Large intestine (tissue), 3 donors: ENCODE data around the gene TMPRSS11A. TPM values are rescaled to one million over a fixed set of nuclear protein-coding genes. Genes with fewer than 3 reads are reported as not detected.

Experiments
- DNase-seq, 2 donors: peaks; one replicate each; pipeline versions ENCODE4 v3.0.0 to v3.0.0-alpha.2; 2013
- H3K27ac ChIP-seq: one replicate; pipeline ENCODE4 v1.5.1; 2013; ENCODE audit warnings: low read length
- H3K27me3 ChIP-seq: 2 replicates; pipeline ENCODE4 v1.6.1; 2013; ENCODE audit warnings: low read length; ENCODE audit not compliant: control insufficient read depth, insufficient read depth
- H3K36me3 ChIP-seq: 2 replicates; pipeline ENCODE4 v1.6.1; 2013; ENCODE audit warnings: low read length; ENCODE audit not compliant: control insufficient read depth, insufficient read depth
- H3K4me1 ChIP-seq: one replicate; pipeline ENCODE4 v1.6.1; 2013; ENCODE audit warnings: low read length; ENCODE audit not compliant: control insufficient read depth, insufficient read depth
- H3K4me3 ChIP-seq: one replicate; pipeline ENCODE4 v1.5.1; 2013; ENCODE audit warnings: low read length
- H3K9me3 ChIP-seq: one replicate; pipeline ENCODE4 v1.6.1; 2013; ENCODE audit warnings: mild to moderate bottlenecking, low read depth, low read length, moderate library complexity; ENCODE audit not compliant: control insufficient read depth
- WGBS: methylation state at CpG from one replicate; pipeline ENCODE4 v1.1.5; 2013; ENCODE audit warnings: low lambda C conversion rate; ENCODE audit not compliant: insufficient coverage; 5-methylcytosine and 5-hydroxymethylcytosine counted together
- polyA plus RNA-seq: library from polyadenylated mRNA; unstranded; fragments of 120-200 nt; gene quantifications from one replicate; pipeline ENCODE4 v1.2.1, GENCODE V29; 2013

The TMPRSS11A gene
- polyA plus RNA-seq, 1 donor: 0.04 TPM

DNA sequence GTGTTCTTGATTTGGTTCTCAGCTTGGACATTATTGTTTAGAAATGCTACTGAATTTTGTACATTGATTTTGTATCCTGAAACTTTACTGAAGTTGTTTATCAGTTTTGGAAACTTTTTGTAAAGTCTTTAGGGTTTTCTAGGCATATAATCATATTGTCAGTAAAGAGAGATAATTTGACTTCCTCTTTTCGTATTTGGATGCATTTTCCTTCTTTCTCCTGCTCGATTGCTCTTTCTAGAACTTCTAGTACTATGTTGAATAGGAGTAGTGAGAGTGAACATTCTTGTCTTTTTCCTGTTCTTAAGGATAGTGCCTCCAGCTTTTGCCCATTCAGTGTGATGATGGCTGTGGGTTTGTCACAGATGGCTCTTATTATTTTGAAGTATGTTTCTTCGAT, 24.1 kb downstream of the TMPRSS11A start:
- peaks cover 2% of the 10 kb centered on the region for H3K4me1 ChIP-seq
- no peaks in the 10 kb centered on the region for H3K9me3 ChIP-seq
- H3K4me3 ChIP-seq: no peak overlapping the region
- DNase-seq: no peak
- H3K27me3 ChIP-seq: no peaks in the 10 kb centered on the region
- H3K36me3 ChIP-seq: no peaks in the 10 kb centered on the region
- no peak overlapping the region for H3K27ac ChIP-seq
- 80% methylated on average over 1 of the region's 3 CpGs for WGBS

DNA sequence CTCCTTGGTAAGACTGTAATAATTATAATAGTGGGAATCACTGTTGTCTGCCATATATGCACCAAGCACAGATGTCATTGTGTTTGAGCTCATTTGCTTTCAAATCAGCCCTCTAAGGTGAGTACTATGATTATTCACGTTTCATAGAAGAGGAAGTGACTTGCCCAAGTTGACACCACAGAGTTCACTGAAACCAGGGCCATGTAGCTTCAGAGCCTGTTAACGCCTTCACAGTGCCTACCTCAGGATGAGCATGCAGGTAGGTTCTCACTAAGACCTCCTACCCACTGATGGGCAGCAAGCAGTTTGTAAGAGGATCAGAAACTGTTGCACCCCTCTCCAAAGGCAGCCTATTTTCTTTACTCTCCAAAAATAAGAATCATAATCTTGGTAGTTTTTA, 27.4 kb downstream of the TMPRSS11A start:
- Histone ChIP-seq H3K4me1 (peaks cover 2% of the 10 kb centered on the region), H3K36me3 (no peaks in the 10 kb centered on the region), H3K4me3 (no peak overlapping the region), H3K27me3 (no peaks in the 10 kb centered on the region), H3K9me3 (no peaks in the 10 kb centered on the region), H3K27ac (no peak overlapping the region)
- DNase-seq: no peak
- WGBS: no CpG with 5 or more reads among the region's 2 CpGs

DNA sequence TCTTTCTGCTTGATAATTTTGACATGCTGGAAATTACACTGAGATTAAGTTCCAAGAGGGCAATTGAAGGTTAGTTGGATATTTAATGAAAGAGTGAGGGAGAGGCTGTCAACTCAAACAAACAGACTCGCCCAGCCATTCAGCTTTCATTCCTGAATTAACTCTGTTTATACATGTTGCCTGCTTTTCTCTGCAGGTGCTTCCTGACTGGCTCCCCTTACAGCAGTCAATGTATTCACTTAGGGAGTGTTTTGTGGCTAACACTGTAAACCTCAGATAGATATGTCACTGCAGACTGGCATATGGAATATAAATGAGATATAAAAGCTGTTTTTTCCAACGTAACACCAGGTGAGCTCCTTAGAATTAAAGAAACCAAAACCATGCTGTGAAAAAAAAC, 28.7 kb downstream of the TMPRSS11A start:
- DNase-seq: peak in 1 of 2 donors; percentile 22
- H3K27ac ChIP-seq: no peak overlapping the region
- no peak overlapping the region for H3K4me3 ChIP-seq
- H3K27me3 ChIP-seq: no peaks in the 10 kb centered on the region
- H3K4me1 ChIP-seq: peaks cover 2% of the 10 kb centered on the region
- WGBS: 17% methylated on average over 1 of the region's 2 CpGs
- no peaks in the 10 kb centered on the region for H3K36me3 ChIP-seq
- H3K9me3 ChIP-seq: no peaks in the 10 kb centered on the region

- no peak for DNase-seq
- Histone ChIP-seq H3K9me3 (no peaks in the 10 kb centered on the region), H3K27ac (no peak overlapping the region), H3K4me1 (peaks cover 2% of the 10 kb centered on the region), H3K36me3 (no peaks in the 10 kb centered on the region), H3K27me3 (no peaks in the 10 kb centered on the region), H3K4me3 (no peak overlapping the region)
- no CpG with 5 or more reads among the region's 1 CpG for WGBS
Observed at GRCh38 chr4:67933755-67934154, 29.5 kb downstream of the TMPRSS11A start.

GRCh38 chr4:67933038-67933437, 30.3 kb downstream of the TMPRSS11A start:
- Histone ChIP-seq H3K36me3 (no peaks in the 10 kb centered on the region), H3K27ac (no peak overlapping the region), H3K27me3 (no peaks in the 10 kb centered on the region), H3K9me3 (no peaks in the 10 kb centered on the region), H3K4me3 (no peak overlapping the region), H3K4me1 (peaks cover 2% of the 10 kb centered on the region)
- WGBS: 100% methylated on average over 1 of the region's 5 CpGs
- DNase-seq: no peak

- Histone ChIP-seq H3K27ac (no peak overlapping the region), H3K4me3 (no peak overlapping the region), H3K4me1 (peaks cover 2% of the 10 kb centered on the region), H3K27me3 (no peaks in the 10 kb centered on the region), H3K9me3 (peaks cover 10% of the 10 kb centered on the region), H3K36me3 (no peaks in the 10 kb centered on the region)
- no peak for DNase-seq
- WGBS: no CpG with 5 or more reads among the region's 3 CpGs
Observed at GRCh38 chr4:67931256-67931655, 32.0 kb downstream of the TMPRSS11A start.

DNA sequence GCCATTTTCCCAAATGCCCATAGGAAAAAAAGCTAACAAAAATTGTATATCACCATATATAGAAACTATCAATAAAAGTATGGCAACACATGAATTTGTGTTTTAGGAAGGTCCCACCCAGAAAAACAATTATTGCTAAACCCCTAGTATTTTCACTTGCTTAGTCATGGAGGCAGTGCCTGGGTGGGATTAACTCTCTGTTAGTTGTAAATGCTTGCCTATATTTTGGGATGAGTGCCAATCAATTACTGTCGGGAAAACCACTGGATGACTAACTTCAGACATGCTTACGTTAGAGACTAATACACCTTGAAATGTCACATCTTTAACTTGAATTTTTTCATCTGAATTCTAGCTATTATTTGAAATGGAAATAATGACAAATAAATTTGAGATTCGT, 33.9 kb downstream of the TMPRSS11A start:
- Histone ChIP-seq H3K4me1 (no peaks in the 10 kb centered on the region), H3K4me3 (no peak overlapping the region), H3K27me3 (no peaks in the 10 kb centered on the region), H3K9me3 (peaks cover 10% of the 10 kb centered on the region), H3K36me3 (no peaks in the 10 kb centered on the region), H3K27ac (no peak overlapping the region)
- no peak for DNase-seq
- 90% methylated on average over 2 of the region's 3 CpGs for WGBS

DNA sequence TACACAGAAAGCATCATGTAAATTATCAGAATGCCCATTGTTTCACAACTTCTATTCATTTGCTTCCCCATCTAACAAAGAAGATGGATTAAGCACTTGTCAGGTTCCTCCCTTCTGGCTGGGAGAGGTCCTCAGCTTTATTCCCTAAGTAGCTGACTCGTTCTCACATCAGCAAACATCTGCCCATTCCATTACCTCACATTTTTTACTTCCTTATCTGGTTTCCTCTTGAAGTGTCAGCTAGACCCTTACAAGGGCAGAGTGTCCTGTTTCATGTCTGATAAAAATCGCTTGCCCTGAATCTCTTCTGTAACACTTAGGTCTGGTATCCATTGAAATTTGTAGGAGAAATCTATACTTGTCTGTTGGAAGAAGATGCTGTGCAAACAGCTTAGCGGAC, 34.7 kb downstream of the TMPRSS11A start:
- 0% methylated on average over 1 of the region's 3 CpGs for WGBS
- H3K9me3 ChIP-seq: peaks cover 10% of the 10 kb centered on the region
- H3K4me3 ChIP-seq: no peak overlapping the region
- H3K36me3 ChIP-seq: no peaks in the 10 kb centered on the region
- no peak for DNase-seq
- H3K4me1 ChIP-seq: no peaks in the 10 kb centered on the region
- no peak overlapping the region for H3K27ac ChIP-seq
- no peaks in the 10 kb centered on the region for H3K27me3 ChIP-seq

GRCh38 chr4:67927251-67927650, 36.0 kb downstream of the TMPRSS11A start:
- no peak overlapping the region for H3K4me3 ChIP-seq
- H3K9me3 ChIP-seq: peaks cover 10% of the 10 kb centered on the region
- no CpG with 5 or more reads among the region's 3 CpGs for WGBS
- no peaks in the 10 kb centered on the region for H3K36me3 ChIP-seq
- no peak overlapping the region for H3K27ac ChIP-seq
- H3K4me1 ChIP-seq: no peaks in the 10 kb centered on the region
- no peak for DNase-seq
- no peaks in the 10 kb centered on the region for H3K27me3 ChIP-seq

DNA sequence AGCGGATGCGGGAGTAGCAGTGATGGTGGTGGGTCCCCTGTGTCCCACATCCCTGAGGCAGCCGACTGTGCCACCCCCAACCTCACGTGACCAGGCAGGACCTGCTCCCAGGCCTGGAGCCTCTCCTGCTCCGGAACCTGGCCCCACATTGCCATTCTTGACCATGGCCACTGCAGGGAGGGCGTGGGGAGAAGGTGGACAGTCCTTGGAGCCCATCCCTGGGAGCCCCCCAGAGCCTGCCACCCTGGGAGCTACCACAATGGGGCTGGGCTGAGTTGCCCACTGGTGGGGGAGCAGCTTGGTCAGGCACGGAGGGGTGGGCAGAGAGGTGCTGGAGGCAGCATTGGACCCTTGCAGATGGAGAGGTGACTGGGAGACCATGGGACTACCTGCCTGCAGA, 36.8 kb downstream of the TMPRSS11A start:
- Histone ChIP-seq H3K27me3 (no peaks in the 10 kb centered on the region), H3K4me1 (no peaks in the 10 kb centered on the region), H3K36me3 (no peaks in the 10 kb centered on the region), H3K27ac (no peak overlapping the region), H3K4me3 (no peak overlapping the region), H3K9me3 (peaks cover 10% of the 10 kb centered on the region)
- DNase-seq: no peak
- WGBS: no CpG with 5 or more reads among the region's 7 CpGs

DNA sequence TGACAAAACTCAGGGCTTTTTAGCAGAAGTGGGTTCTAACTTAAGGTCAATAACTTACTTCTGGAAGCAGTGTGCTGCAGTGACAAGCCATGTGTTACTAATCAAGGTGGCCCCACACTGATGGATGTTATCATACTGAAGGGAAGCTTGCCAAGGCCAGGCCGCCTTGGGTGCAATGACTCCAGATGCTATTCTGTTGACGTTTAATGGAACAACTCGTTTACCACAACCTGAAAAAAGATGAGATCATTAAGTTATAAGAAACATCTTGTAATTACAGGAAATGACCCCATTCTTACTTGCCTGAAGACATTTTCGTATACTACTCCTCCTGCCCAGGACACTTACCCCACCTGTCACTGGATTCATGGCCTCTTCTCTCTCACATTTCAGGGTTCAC, 40.6 kb downstream of the TMPRSS11A start:
- Histone ChIP-seq H3K4me3 (no peak overlapping the region), H3K4me1 (no peaks in the 10 kb centered on the region), H3K9me3 (peaks cover 10% of the 10 kb centered on the region), H3K27me3 (no peaks in the 10 kb centered on the region), H3K36me3 (no peaks in the 10 kb centered on the region), H3K27ac (no peak overlapping the region)
- WGBS: no CpG with 5 or more reads among the region's 4 CpGs
- DNase-seq: no peak
